ENCODE results near the gene FABP1. TPM values are rescaled to one million over a fixed set of nuclear protein-coding genes. Genes with fewer than 3 reads are reported as not detected.

FABP1 gene
- total RNA-seq, 4 donors from 2014 or later: 598 to 2,513 (median 1,116) TPM

DNA sequence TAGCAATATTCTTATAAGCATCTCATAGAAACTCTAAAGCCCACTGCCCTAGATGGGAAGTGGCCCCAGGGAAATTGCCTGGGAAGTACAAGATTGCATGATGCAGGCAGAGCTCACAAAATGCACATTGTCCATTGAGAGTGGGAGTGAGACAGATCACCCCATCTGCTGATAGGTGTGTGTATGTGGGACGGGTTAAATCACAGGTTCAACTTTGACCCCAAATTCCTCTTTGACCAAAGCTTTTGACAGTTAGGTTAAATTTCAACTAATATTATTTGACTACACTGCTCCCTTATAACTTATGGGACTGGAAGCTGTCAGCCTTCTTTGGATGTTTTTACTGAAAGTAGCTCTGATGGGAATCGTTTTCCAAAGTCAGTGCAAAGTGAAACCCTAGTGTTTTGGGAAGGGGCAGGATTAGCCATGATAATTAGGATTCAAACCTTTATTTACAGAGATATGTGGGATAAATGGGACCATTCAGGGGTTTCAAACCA lies 11.4 kb upstream of the FABP1 start:
- peaks cover 0 to 5% (median 0%) of the 10 kb centered on the region in 4 donors for H3K4me1 ChIP-seq
- H3K27ac ChIP-seq: peak overlapping the region in 2 of 4 donors; percentile 40 to 57
- no peaks in the 10 kb centered on the region for H3K9me3 ChIP-seq
- DNase-seq: no peak
- H3K4me3 ChIP-seq: no peak overlapping the region
- TF ChIP-seq, protein P1, sequence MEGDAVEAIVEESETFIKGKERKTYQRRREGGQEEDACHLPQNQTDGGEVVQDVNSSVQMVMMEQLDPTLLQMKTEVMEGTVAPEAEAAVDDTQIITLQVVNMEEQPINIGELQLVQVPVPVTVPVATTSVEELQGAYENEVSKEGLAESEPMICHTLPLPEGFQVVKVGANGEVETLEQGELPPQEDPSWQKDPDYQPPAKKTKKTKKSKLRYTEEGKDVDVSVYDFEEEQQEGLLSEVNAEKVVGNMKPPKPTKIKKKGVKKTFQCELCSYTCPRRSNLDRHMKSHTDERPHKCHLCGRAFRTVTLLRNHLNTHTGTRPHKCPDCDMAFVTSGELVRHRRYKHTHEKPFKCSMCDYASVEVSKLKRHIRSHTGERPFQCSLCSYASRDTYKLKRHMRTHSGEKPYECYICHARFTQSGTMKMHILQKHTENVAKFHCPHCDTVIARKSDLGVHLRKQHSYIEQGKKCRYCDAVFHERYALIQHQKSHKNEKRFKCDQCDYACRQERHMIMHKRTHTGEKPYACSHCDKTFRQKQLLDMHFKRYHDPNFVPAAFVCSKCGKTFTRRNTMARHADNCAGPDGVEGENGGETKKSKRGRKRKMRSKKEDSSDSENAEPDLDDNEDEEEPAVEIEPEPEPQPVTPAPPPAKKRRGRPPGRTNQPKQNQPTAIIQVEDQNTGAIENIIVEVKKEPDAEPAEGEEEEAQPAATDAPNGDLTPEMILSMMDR (IDR thresholded peaks at IDR 0.05): no peak
- TF ChIP-seq POLR2A (IDR thresholded peaks at IDR 0.05): no peak
- no peaks in the 10 kb centered on the region for H3K36me3 ChIP-seq
- no peaks in the 10 kb centered on the region for H3K27me3 ChIP-seq

DNA sequence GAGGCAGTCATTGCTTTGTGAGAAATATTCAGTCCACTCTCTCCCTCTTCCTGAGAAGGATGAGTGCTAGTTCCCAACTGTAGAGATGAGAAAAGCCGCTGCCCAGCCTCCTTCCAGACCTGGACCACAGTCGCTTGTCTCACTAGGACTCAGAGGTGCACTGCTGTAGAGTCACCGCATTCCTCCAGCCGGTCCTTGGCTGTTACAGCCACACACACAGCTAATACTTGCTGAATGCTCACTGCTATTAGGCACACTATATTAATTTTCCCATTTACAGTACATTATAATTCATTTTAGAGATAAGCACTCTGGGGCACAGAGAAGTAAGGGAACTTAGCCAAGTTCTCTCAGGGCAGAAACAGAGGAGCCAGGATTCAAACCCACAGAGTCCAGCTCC lies 10.0 kb upstream of the FABP1 start:
- Histone ChIP-seq H3K9me3 (no peaks in the 10 kb centered on the region), H3K27me3 (no peaks in the 10 kb centered on the region), H3K27ac (no peak overlapping the region), H3K4me3 (no peak overlapping the region), H3K36me3 (no peaks in the 10 kb centered on the region), H3K4me1 (no peaks in the 10 kb centered on the region)
- no peak for TF ChIP-seq POLR2A (IDR thresholded peaks at IDR 0.05)
- TF ChIP-seq, protein P1 (IDR thresholded peaks at IDR 0.05): no peak
- DNase-seq: no peak

DNA sequence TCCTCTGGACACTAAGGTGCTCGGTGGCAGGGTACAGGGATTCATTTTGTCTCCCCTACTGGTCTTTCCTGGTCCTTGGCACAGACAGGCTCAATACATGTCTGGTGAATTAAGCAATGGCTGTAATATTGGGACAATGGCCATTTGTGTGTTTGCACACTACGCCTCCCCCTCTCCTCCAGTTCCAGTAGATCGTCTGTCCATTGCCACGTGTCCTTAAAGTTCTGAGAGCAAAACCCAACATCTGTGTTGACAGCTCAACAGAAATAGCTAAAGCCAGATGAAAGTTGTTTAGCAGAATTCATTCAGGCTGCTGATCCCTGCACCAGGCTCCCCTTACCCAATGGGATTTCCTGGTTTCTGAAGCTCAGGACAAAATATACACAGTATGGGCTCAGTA lies 9.0 kb upstream of the FABP1 start:
- DNase-seq: no peak
- Histone ChIP-seq H3K27me3 (no peaks in the 10 kb centered on the region), H3K4me3 (no peak overlapping the region), H3K27ac (no peak overlapping the region), H3K36me3 (no peaks in the 10 kb centered on the region), H3K9me3 (no peaks in the 10 kb centered on the region), H3K4me1 (no peaks in the 10 kb centered on the region)
- no peak for TF ChIP-seq POLR2A (IDR thresholded peaks at IDR 0.05)
- TF ChIP-seq, protein P1 (IDR thresholded peaks at IDR 0.05): no peak

DNA sequence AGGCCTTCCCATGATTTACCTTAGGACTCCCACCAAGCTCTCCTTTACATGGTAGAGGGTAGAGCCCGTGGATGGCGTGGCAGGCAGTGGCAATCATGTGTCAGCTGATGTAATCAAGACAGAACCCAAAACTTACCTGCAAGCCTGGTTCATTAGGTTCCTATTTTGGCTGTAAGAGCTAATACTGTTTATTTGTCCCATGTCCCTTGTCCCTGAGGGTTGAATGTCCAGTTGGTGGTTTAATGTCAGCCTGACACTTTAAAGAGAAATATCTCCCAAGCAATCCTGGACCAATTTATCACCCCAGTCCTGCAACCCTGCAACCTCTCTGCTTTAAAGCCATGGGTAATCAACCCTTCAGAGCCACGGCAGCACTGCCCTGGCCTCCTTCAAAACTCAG lies 6.0 kb upstream of the FABP1 start:
- no peaks in the 10 kb centered on the region for H3K36me3 ChIP-seq
- H3K27me3 ChIP-seq: no peaks in the 10 kb centered on the region
- peaks cover 0 to 25% (median 4%) of the 10 kb centered on the region in 4 donors for H3K4me1 ChIP-seq
- no peaks in the 10 kb centered on the region for H3K9me3 ChIP-seq
- TF ChIP-seq POLR2A (IDR thresholded peaks at IDR 0.05): no peak
- TF ChIP-seq, protein P1 (IDR thresholded peaks at IDR 0.05): no peak
- DNase-seq: no peak
- H3K4me3 ChIP-seq: no peak overlapping the region
- no peak overlapping the region for H3K27ac ChIP-seq

DNA sequence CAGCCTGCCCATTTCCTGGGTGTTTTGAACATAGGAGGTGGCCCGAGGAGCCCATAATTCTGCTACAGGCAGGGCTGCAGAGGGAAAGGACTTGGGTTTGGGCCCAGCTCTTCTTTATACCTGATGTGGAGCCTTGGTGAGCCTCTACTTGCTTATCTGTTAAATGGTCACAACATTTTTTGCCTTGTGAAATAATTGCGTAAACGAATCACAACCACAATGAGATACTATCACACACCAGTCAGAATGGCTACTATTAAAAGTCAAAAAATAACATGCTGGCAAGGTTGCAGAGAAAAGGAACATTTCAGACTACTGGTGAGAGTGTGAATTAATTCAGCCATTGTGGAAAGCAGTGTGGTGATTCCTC lies 4.1 kb upstream of the FABP1 start:
- Histone ChIP-seq H3K4me3 (no peak overlapping the region), H3K4me1 (peaks cover 0 to 28% (median 4%) of the 10 kb centered on the region in 4 donors), H3K27me3 (no peaks in the 10 kb centered on the region), H3K36me3 (no peaks in the 10 kb centered on the region), H3K9me3 (no peaks in the 10 kb centered on the region), H3K27ac (peak overlapping the region in 3 of 4 donors; percentile 62 to 96 (median 86))
- TF ChIP-seq, protein P1 (IDR thresholded peaks at IDR 0.05): no peak
- no peak for TF ChIP-seq POLR2A (IDR thresholded peaks at IDR 0.05)
- no peak for DNase-seq

Data from Peyer's patch (tissue), 4 donors.